Activated naive CD4-positive, alpha-beta T cell treated with anti-CD3 and anti-CD28 coated beads, Interleukin-2, amount 50 U/mL, for 72 hours (primary cell): ENCODE results near the gene SAPCD2. TPM values are rescaled to one million over a fixed set of nuclear protein-coding genes. Genes with fewer than 3 reads are reported as not detected.

Experiments
- total RNA-seq, 2 donors: library from RNA; stranded (reverse); gene quantifications; one replicate each; pipeline ENCODE4 v1.2.3, GENCODE V29; 2022

SAPCD2 gene
- total RNA-seq, 2 donors from 2014 or later = 3.5 to 13.3 TPM

Other genes starting within 250 kb of the SAPCD2 start
- 1 to 10 TPM; 3.7 to 6.7 TPM for gene AJM1, start 228.1 kb downstream of the SAPCD2 start, total RNA-seq
- gene PHPT1, start 221.1 kb downstream of the SAPCD2 start, total RNA-seq = 100 to 1,000 TPM; 129 to 167 TPM
- 10 to 100 TPM; 17.7 to 21.5 TPM for gene MAMDC4, start 218.2 kb downstream of the SAPCD2 start, total RNA-seq
- 100 to 1,000 TPM; 272 to 274 TPM for gene EDF1, start 204.2 kb downstream of the SAPCD2 start, total RNA-seq
- gene TRAF2, start 184.0 kb downstream of the SAPCD2 start, total RNA-seq = 10 to 100 TPM; 53.7 to 56.5 TPM
- 100 to 1,000 TPM in 1 of 2 donors, 10 to 100 TPM in 1; 66.9 to 107 TPM for gene FBXW5, start 125.8 kb downstream of the SAPCD2 start, total RNA-seq
- 1 to 10 TPM; 1.5 to 2.5 TPM for gene C8G, start 125.3 kb downstream of the SAPCD2 start, total RNA-seq
- 1 to 10 TPM in 1 of 2 donors, under 1 TPM in 1; 0.64 to 2.0 TPM for gene LCN12, start 118.3 kb downstream of the SAPCD2 start, total RNA-seq
- not detected for gene PTGDS, start 93.1 kb downstream of the SAPCD2 start, total RNA-seq
- gene LCNL1, start 87.6 kb downstream of the SAPCD2 start, total RNA-seq = not detected
- 10 to 100 TPM; 36.7 to 64.5 TPM for gene PAXX, start 78.1 kb downstream of the SAPCD2 start, total RNA-seq
- not detected for gene CLIC3, start 74.0 kb downstream of the SAPCD2 start, total RNA-seq
- 10 to 100 TPM; 17.8 to 21.9 TPM for gene ABCA2, start 42.3 kb downstream of the SAPCD2 start, total RNA-seq
- gene FUT7, start 38.5 kb downstream of the SAPCD2 start, total RNA-seq = 1 to 10 TPM; 1.4 to 1.6 TPM
- 10 to 100 TPM; 29.4 to 34.2 TPM for gene NPDC1, start 24.4 kb downstream of the SAPCD2 start, total RNA-seq
- under 1 TPM in 1 of 2 donors, not detected in 1; 0.27 TPM for gene ENTPD2, start 16.5 kb downstream of the SAPCD2 start, total RNA-seq
- 10 to 100 TPM in 1 of 2 donors, 1 to 10 TPM in 1; 7.5 to 28.2 TPM for gene UAP1L1, start 7.0 kb upstream of the SAPCD2 start, total RNA-seq
- gene MAN1B1, start 16.4 kb upstream of the SAPCD2 start, total RNA-seq = 10 to 100 TPM; 23.8 to 41.4 TPM
- 100 to 1,000 TPM; 172 to 236 TPM for gene DPP7, start 44.2 kb upstream of the SAPCD2 start, total RNA-seq
- gene GRIN1, start 68.6 kb upstream of the SAPCD2 start, total RNA-seq = under 1 TPM in 1 of 2 donors, not detected in 1; 0.10 TPM
- gene LRRC26, start 99.5 kb upstream of the SAPCD2 start, total RNA-seq = not detected
- gene TMEM210, start 101.5 kb upstream of the SAPCD2 start, total RNA-seq = not detected
- 10 to 100 TPM; 48.1 to 68.3 TPM for gene ANAPC2, start 118.0 kb upstream of the SAPCD2 start, total RNA-seq
- gene SSNA1, start 118.1 kb upstream of the SAPCD2 start, total RNA-seq = 10 to 100 TPM; 37.1 to 64.0 TPM
- gene TPRN, start 130.2 kb upstream of the SAPCD2 start, total RNA-seq = 1 to 10 TPM; 5.7 to 7.3 TPM
- 10 to 100 TPM; 15.3 to 27.1 TPM for gene TMEM203, start 135.1 kb upstream of the SAPCD2 start, total RNA-seq
- gene NDOR1, start 135.1 kb upstream of the SAPCD2 start, total RNA-seq = 10 to 100 TPM; 31.7 to 48.5 TPM
- 1 to 10 TPM; 3.1 to 9.4 TPM for gene RNF208, start 151.7 kb upstream of the SAPCD2 start, total RNA-seq
- gene CYSRT1, start 154.6 kb upstream of the SAPCD2 start, total RNA-seq = under 1 TPM; 0.34 to 0.64 TPM
- not detected for gene RNF224, start 156.9 kb upstream of the SAPCD2 start, total RNA-seq
- gene SLC34A3, start 160.3 kb upstream of the SAPCD2 start, total RNA-seq = under 1 TPM in 1 of 2 donors, not detected in 1; 0.12 TPM
- 100 to 1,000 TPM; 277 to 307 TPM for gene TUBB4B, start 170.7 kb upstream of the SAPCD2 start, total RNA-seq
- gene STPG3, start 180.7 kb upstream of the SAPCD2 start, total RNA-seq = not detected
- gene NELFB, start 184.8 kb upstream of the SAPCD2 start, total RNA-seq = 10 to 100 TPM; 57.6 to 58.4 TPM
- gene TOR4A, start 207.2 kb upstream of the SAPCD2 start, total RNA-seq = 1 to 10 TPM; 2.6 to 8.8 TPM
- 1 to 10 TPM in 1 of 2 donors, under 1 TPM in 1; 0.61 to 3.1 TPM for gene NRARP, start 231.7 kb upstream of the SAPCD2 start, total RNA-seq